Measurements from ENCODE around the gene HTRA2.

Gene HTRA2

DNA sequence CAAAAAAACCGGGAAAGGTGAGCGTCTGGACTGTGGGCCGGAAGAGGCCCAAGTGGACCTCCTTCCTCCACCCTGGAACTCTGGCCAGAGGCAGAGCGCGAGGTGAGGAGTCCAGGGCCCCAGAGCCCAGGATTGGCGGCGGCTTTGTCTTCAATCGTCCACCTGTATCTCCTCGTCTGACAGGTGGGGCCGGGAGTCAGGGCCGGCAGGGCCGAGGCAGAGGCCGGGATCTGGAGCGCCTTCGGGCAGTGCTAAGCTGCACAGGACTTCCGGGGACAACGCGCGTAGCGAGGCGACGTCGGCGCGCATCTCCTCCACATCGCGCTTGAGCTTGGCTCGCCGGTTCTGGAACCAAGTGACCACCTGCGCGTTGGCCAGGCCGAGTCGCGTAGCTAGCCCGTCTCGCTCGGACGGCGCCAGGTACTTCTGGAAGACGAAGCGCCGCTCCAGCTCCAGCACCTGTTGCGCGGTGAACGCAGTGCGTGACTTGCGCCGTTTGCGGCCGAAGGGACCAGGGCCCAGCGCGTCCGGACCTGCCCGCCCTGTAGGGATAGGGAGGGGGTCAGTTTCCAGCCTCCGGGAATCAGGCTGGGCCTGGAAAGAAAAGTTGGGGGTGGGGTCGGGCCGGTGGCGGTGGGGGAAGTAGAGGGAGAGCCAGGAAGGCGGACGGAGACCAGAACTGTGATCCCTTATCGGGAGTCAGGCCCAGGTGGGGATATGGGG is 31.8 kb upstream of the HTRA2 start:
- Histone ChIP-seq H3K36me3 (ENCODE audit: insufficient read depth, insufficient read length, low read length) (peaks cover 16% of the 10 kb centered on the region), H3K27me3 (ENCODE audit: insufficient read depth, insufficient read length) (peaks cover 78% of the 10 kb centered on the region), H3K9me3 (ENCODE audit: insufficient read depth, low read length) (no peaks in the 10 kb centered on the region), H3K4me1 (ENCODE audit: insufficient read depth, insufficient read length) (peaks cover 23% of the 10 kb centered on the region), H3K9ac (ENCODE audit: insufficient read length, low read depth) (peak overlapping the region; percentile 74), H3K4me3 (ENCODE audit: insufficient read length, low read depth) (peak overlapping the region; percentile 39)
- DNase-seq (ENCODE audit: low read depth, low spot score): no peak
- TF ChIP-seq SUZ12 (IDR thresholded peaks at IDR 0.05; ENCODE audit: extremely low read depth, insufficient read depth, insufficient read length) (no peak), ZNF274 (IDR thresholded peaks at IDR 0.05; ENCODE audit: low read depth, low read length) (no peak), YY1 (IDR thresholded peaks at IDR 0.05; ENCODE audit: insufficient read depth, insufficient read length) (no peak)

DNA sequence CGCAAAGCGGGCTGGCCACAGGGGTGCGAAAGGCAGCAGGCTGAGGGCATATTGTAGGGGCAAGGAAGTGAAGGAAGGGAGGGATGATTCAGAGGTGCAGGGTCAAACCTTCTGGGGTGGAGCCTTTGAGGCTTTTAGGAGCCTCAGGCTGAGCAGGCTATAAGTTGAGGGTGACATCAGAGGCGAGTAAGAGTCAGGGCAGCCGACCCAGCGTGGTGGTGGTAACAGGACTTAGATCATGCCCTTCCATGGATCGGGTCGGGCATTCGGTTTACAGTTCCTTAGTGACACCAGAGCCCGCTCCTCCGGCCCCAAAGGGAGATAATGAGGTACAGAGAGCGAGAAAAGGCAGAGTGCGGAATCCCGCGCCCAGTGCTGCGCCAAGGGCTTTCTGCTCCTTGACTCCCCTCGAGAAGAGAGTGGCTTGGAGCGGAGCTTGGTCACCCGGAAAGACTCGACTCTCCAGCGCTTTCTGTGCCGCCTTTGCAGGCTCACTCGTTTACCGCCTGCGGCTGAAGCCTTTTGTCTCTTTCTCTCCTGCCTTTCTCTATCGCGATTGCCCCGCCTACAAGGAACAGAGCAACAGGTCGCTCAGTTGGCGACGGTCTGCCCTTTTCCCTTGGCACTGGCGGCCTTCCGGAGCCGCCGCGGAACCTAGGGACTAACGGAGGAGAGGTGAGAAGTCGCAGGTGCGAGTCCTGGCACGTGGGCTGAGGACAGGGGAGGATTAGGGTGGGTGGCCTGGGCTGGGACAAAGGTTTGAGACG is 31.1 kb upstream of the HTRA2 start:
- H3K4me3 ChIP-seq (ENCODE audit: insufficient read length, low read depth): peak overlapping the region; percentile 39
- H3K27me3 ChIP-seq (ENCODE audit: insufficient read depth, insufficient read length): peaks cover 85% of the 10 kb centered on the region
- no peak for DNase-seq (ENCODE audit: low read depth, low spot score)
- peaks cover 9% of the 10 kb centered on the region for H3K36me3 ChIP-seq (ENCODE audit: insufficient read depth, insufficient read length, low read length)
- peak overlapping the region; percentile 33 for H3K9ac ChIP-seq (ENCODE audit: insufficient read length, low read depth)
- TF ChIP-seq YY1 (IDR thresholded peaks at IDR 0.05; ENCODE audit: insufficient read depth, insufficient read length) (no peak), SUZ12 (IDR thresholded peaks at IDR 0.05; ENCODE audit: extremely low read depth, insufficient read depth, insufficient read length) (peak; percentile 18)
- peaks cover 23% of the 10 kb centered on the region for H3K4me1 ChIP-seq (ENCODE audit: insufficient read depth, insufficient read length)
- no peaks in the 10 kb centered on the region for H3K9me3 ChIP-seq (ENCODE audit: insufficient read depth, low read length)

DNA sequence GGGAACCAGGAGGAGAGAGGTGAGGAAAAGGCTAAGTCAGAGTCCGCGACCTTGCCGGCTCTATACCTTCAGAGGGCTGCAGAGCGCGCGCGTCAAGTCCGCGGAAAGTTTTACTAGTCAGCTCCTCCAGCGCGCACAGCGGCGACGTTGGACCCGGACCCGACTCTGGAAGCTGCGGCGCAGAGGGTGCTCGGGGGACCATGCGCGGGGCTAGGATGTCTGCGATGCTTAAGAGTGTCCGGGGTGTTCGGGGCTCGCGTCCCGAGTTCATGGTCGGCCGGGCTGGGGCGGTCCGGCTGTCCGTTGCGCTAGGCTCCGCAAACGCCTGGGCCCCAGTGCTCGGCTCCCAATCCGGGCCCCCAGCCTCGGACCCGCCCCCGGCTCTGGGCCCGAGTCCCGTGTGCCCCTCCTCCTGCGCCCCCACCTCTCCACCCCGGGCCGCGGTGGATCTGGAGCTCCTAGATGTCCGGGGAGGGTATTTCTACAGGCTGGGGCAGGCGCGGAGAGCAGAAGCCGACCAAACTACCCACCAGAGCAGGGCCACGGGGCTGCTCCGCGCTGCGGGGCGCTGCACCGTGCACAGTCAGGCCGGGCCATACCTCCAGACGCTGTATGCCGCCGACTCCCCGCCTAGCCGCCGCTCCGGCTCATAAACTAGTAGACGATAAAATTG is 30.3 kb upstream of the HTRA2 start, which contains the start of gene LBX2:
TSS of gene LBX2 (minus strand) at position 337 of the 673 bp plus-strand sequence. CDS start at position 271, 66 bp downstream.
- TF ChIP-seq SUZ12 (IDR thresholded peaks at IDR 0.05; ENCODE audit: extremely low read depth, insufficient read depth, insufficient read length) (peak; percentile 42), YY1 (IDR thresholded peaks at IDR 0.05; ENCODE audit: insufficient read depth, insufficient read length) (no peak), ZNF274 (IDR thresholded peaks at IDR 0.05; ENCODE audit: low read depth, low read length) (no peak)
- peaks cover 2% of the 10 kb centered on the region for H3K36me3 ChIP-seq (ENCODE audit: insufficient read depth, insufficient read length, low read length)
- DNase-seq (ENCODE audit: low read depth, low spot score): no peak
- H3K9ac ChIP-seq (ENCODE audit: insufficient read length, low read depth): peak within 1 kb of the TSS; percentile 50
- peaks cover 23% of the 10 kb centered on the region for H3K4me1 ChIP-seq (ENCODE audit: insufficient read depth, insufficient read length)
- H3K9me3 ChIP-seq (ENCODE audit: insufficient read depth, low read length): no peaks in the 10 kb centered on the region
- H3K4me3 ChIP-seq (ENCODE audit: insufficient read length, low read depth): peak within 1 kb of the TSS; percentile 39
- H3K27me3 ChIP-seq (ENCODE audit: insufficient read depth, insufficient read length): peaks cover 92% of the 10 kb centered on the region

DNA sequence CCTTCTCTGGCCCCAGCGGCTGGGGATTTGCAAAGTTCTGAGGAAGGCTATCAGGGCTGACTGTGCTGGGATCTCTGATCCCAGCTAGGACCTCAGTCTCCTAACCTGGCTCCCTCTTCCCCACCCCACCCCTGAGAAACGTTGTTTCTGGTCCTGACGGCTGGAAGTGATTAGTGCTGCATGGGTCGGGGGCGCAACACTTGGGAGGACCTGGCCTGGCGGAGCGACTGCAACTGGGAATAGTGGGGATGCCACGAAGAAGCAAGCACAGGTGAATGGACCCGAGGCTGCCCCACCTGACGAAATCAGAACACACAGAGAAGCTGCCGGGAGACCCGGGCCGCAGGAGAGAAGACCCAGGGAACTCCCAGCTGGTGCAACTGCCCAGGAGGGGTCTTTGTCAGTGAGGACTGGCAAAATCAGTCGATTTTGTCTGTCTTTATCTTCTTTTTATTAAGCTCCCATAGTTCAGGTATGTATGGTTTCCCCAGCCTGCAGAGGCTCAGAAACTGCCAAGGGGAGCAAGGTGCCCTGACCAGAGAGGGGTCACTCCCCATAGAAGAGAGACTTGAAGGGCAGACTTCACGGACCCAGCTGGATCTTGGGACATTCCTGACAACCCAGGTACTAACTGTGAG is 29.7 kb upstream of the HTRA2 start:
- Histone ChIP-seq H3K9me3 (ENCODE audit: insufficient read depth, low read length) (no peaks in the 10 kb centered on the region), H3K27me3 (ENCODE audit: insufficient read depth, insufficient read length) (peaks cover 92% of the 10 kb centered on the region), H3K4me1 (ENCODE audit: insufficient read depth, insufficient read length) (peaks cover 23% of the 10 kb centered on the region), H3K9ac (ENCODE audit: insufficient read length, low read depth) (no peak overlapping the region), H3K36me3 (ENCODE audit: insufficient read depth, insufficient read length, low read length) (peaks cover 5% of the 10 kb centered on the region), H3K4me3 (ENCODE audit: insufficient read length, low read depth) (peak overlapping the region; percentile 39)
- DNase-seq (ENCODE audit: low read depth, low spot score): no peak
- TF ChIP-seq YY1 (IDR thresholded peaks at IDR 0.05; ENCODE audit: insufficient read depth, insufficient read length) (no peak), SUZ12 (IDR thresholded peaks at IDR 0.05; ENCODE audit: extremely low read depth, insufficient read depth, insufficient read length) (no peak)

DNA sequence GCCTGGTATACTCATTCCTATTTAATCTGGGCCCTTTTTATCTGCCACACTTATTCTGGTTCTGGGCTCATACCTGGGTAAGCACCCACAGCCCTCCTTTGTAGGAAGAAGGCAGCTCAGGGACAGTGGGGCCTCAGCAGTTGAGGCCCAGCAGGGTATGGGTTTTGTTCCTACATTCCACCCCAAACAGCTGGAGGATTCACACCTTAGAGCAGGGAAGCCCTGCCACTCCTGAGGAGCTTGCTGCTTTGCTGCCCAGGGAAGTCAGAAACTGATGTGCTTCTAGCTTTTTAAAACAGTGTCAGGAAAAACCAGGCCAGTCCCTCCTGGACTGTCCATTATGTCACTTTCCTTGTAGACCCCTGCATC is 29.2 kb upstream of the HTRA2 start:
- no peak for TF ChIP-seq YY1 (IDR thresholded peaks at IDR 0.05; ENCODE audit: insufficient read depth, insufficient read length)
- no peak for TF ChIP-seq SUZ12 (IDR thresholded peaks at IDR 0.05; ENCODE audit: extremely low read depth, insufficient read depth, insufficient read length)
- no peak for TF ChIP-seq ZNF274 (IDR thresholded peaks at IDR 0.05; ENCODE audit: low read depth, low read length)

DNA sequence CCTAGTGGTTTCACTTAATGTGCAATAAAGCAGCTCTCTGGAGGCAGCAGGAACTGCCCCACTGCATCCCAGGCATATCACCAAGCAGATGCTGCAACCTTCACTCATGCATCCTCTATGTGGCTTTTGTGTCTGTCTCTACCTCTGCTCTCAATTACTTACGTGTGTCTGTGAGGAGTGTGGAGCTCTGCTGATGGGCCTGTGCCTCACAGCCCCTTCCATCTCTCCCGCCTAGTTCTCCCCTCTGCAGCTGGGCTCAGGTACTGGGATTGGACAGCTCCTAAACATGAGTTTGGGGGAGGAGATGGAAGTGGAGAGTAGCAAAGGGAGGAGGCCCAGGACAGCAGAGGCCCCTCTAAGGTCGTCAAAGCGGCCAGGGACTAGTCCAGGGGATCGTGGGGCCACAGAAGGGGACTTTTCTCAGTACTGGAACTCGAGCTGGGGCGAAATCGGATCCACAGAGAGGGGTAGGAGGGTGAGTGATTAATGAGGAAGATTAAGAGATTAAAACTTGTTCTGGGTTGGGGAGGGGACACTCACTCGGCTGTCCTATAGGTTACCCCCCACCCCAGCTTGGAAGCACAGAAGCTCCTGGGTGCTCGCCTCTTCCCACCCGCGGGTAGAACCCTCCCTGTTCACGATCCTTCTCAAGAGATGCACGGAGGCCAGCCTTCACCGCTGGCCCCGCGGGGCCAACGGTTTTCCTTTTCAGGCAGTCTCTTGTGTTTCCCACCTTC is 28.2 kb upstream of the HTRA2 start:
- Histone ChIP-seq H3K9me3 (ENCODE audit: insufficient read depth, low read length) (no peaks in the 10 kb centered on the region), H3K36me3 (ENCODE audit: insufficient read depth, insufficient read length, low read length) (peaks cover 16% of the 10 kb centered on the region), H3K9ac (ENCODE audit: insufficient read length, low read depth) (no peak overlapping the region), H3K4me1 (ENCODE audit: insufficient read depth, insufficient read length) (peaks cover 31% of the 10 kb centered on the region), H3K27me3 (ENCODE audit: insufficient read depth, insufficient read length) (peaks cover 79% of the 10 kb centered on the region), H3K4me3 (ENCODE audit: insufficient read length, low read depth) (no peak overlapping the region)
- TF ChIP-seq ZNF274 (IDR thresholded peaks at IDR 0.05; ENCODE audit: low read depth, low read length) (no peak), SUZ12 (IDR thresholded peaks at IDR 0.05; ENCODE audit: extremely low read depth, insufficient read depth, insufficient read length) (no peak)
- no peak for DNase-seq (ENCODE audit: low read depth, low spot score)

More for the DNA sequence above, 29.2 kb upstream of the HTRA2 start:
- Histone ChIP-seq H3K9me3 (ENCODE audit: insufficient read depth, low read length) (no peaks in the 10 kb centered on the region), H3K27me3 (ENCODE audit: insufficient read depth, insufficient read length) (peaks cover 88% of the 10 kb centered on the region), H3K4me3 (ENCODE audit: insufficient read length, low read depth) (no peak overlapping the region), H3K4me1 (ENCODE audit: insufficient read depth, insufficient read length) (peaks cover 26% of the 10 kb centered on the region), H3K9ac (ENCODE audit: insufficient read length, low read depth) (no peak overlapping the region), H3K36me3 (ENCODE audit: insufficient read depth, insufficient read length, low read length) (peaks cover 10% of the 10 kb centered on the region)
- no peak for DNase-seq (ENCODE audit: low read depth, low spot score)

All from NT2/D1 (cell line).